LNCAP (cell line): ENCODE measurements around the gene SSTR3.

ENCODE experiments used
- CTCF ChIP-seq: fragments of 450-650 bp; IDR thresholded peaks from 2 replicates; pipeline ENCODE4 v1.5.1; 2017; ENCODE audit warnings: mild to moderate bottlenecking

The SSTR3 gene

DNA sequence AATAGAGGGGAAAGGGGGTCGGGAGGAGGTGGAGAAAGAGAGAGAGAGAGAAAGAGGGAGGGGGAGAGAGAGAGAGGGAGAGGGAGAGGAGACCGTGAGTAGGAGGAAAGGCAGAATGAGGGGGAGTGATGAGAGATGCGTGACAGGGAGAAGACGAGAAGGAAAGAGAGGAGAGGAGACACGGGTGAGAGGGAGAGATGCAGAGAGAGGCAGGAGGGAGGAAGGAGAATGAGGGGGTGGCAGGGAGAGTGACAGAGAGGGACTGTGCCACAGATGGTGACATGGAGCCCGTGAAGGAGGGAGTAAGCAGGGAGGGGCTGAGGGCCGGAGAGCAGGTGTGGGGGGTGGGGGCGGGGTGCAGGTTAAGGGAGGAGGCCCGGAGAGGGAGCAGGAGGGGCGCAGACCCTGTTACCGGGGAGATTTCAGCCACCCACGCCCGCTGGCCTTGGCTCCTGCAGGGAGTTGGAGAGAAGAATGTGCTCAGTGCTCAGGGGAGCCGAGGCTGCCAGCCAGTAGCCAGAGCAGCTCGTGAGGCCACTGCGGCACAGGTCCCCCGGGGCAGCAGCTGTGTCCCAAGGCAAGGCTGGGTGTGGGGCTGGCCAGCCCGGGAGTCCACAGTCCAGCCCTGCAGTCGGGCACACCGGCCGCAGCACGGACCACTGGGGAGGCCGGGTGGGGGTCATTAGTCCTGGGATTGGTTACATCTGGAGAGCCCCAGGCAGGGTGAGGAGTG, at the start of gene SSTR3:
SSTR3 (minus strand) TSS at position 304 of the 733 bp plus-strand sequence. CDS start 4,674 bp downstream, outside the sequence.
- no peak for TF ChIP-seq CTCF

DNA sequence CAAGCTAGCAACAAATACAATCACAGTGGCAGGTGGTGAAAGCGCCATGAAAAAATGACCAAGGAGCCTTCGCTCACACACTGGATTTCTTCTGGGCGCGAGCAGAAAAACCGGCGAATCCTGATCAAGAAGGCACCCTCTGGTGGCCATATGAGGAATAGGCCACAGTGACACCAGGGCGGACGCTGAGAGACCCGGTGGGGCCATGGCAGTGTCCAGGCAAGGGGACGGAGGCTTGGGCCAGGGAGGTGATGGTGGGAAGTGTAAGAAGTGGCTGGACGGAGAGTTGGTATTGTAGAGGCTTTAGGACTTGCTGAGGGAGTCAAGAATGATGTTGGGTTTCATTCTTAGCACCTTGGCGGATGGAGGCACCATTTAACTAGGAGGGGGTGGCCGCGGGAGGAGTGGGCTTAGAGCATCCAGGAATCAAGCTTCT, 48.6 kb upstream of the SSTR3 start:
- TF ChIP-seq CTCF, result peak; percentile 94

DNA sequence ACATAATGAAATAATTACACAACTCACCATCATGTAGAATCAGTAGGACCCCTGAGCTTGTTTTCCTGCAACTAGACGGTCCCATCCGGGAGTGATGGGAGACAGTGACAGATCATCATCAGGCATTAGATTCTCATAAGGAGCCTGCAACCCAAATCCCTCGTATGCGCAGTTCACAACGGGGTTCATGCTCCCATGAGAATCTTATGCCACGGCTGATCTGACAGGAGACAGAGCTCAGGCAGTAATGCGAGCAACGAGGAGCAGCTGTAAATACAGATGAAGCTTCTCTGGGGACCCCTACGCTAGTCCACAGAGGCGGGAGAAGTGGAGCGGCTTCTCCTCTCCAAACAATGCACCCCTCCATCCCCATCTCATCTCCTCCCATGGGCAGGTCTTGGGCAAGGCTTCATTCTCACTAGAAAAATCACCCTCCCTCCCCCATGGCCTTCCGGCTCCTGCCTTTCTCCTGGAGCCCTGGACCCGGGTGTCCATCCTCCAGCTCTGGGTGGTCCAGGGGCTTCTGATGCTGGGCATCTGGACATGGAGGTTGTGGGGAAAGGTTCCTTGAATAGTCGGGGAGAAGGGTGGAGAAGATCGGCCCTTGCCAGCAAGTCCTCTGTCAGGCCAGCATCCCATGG, 48.0 kb upstream of the SSTR3 start:
- no peak for TF ChIP-seq CTCF

- TF ChIP-seq CTCF, result peak; percentile 70; the same call in 1 of the 2 replicates
Measured at GRCh38 chr22:37259540-37260029, 47.3 kb upstream of the SSTR3 start.

DNA sequence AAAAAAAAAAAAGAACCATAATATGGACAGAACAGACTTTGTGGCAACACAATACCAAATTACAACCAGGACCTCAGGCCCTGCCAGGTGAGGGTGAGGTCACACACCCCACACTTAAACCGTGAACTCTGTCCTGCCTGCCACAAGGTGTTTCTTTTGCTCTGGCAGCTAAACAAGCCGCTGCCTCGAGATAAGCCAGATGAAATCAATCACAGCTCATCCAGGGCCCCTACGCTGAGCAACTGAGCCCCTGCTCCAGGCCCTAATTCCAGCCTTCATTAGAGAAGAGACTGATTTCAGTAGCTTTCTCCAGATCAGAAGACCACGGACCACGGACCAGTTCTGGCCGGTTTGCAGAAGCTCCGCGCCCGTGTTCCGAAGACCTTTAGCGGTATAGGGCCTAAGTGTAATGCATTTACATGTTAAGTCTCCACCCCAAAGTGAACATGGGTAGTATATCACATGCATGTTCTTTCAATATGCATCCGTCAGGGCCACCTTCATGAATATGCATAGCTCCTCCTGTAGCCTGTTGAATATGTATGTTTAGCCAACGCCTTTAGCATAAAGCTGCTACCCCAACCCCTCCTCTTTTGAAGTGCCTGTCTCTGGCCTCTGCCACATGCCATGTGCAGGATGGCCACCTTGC, 46.6 kb upstream of the SSTR3 start:
- no peak for TF ChIP-seq CTCF

- no peak for TF ChIP-seq CTCF
Measured at GRCh38 chr22:37258005-37258752, 45.9 kb upstream of the SSTR3 start.
